Trophoblast cell (in vitro differentiated cells and primary cell): Measurements from ENCODE around the gene NLRP11.
"Not testable (repeated sequence)": the region's sequence is repeated elsewhere in the genome, so short reads cannot be mapped to it uniquely, and the experiment has no call there.

ENCODE experiments used
- DNase-seq, 2 donors: peaks; one replicate each; pipeline ENCODE4 v3.0.0-alpha.2; 2016
- H2AFZ ChIP-seq: 2 replicates; pipeline ENCODE4 v1.6.1; 2013; ENCODE audit warnings: low read length, moderate library complexity, mild to moderate bottlenecking; ENCODE audit not compliant: insufficient read depth, poor library complexity
- H2AK5ac ChIP-seq: 2 replicates; pipeline ENCODE4 v1.6.1; 2013; ENCODE audit warnings: mild to moderate bottlenecking, low read length
- H2BK120ac ChIP-seq: 2 replicates; pipeline ENCODE4 v1.6.1; 2013; ENCODE audit warnings: low read length, mild to moderate bottlenecking, moderate library complexity; ENCODE audit not compliant: insufficient read depth, poor library complexity
- H2BK12ac ChIP-seq: 2 replicates; pipeline ENCODE4 v1.6.1; 2013; ENCODE audit warnings: mild to moderate bottlenecking, low read length, moderate library complexity
- H2BK5ac ChIP-seq: 2 replicates; pipeline ENCODE4 v1.6.1; 2013; ENCODE audit warnings: low read length, low read depth, moderate library complexity, mild to moderate bottlenecking; ENCODE audit not compliant: poor library complexity
- H3K14ac ChIP-seq: 2 replicates; pipeline ENCODE4 v1.6.1; 2013; ENCODE audit warnings: mild to moderate bottlenecking, low read length
- H3K18ac ChIP-seq: 2 replicates; pipeline ENCODE4 v1.6.1; 2013; ENCODE audit warnings: mild to moderate bottlenecking, low read length
- H3K23ac ChIP-seq: 2 replicates; pipeline ENCODE4 v1.6.1; 2013; ENCODE audit warnings: low read length
- H3K27ac ChIP-seq: 2 replicates; pipeline ENCODE4 v1.5.1; 2013; ENCODE audit warnings: low read depth, mild to moderate bottlenecking, inconsistent platforms, low read length, moderate library complexity
- H3K27me3 ChIP-seq: 2 replicates; pipeline ENCODE4 v1.6.1; 2013; ENCODE audit warnings: inconsistent platforms, mild to moderate bottlenecking, low read length, moderate library complexity; ENCODE audit not compliant: insufficient read depth
- H3K36me3 ChIP-seq, 2 experiments: 1 replicate in 1 of 2; 2 replicates in 1 of 2; pipeline ENCODE4 v1.6.1; 2013; ENCODE audit warnings: low read length in 2 of 2, mild to moderate bottlenecking in 2 of 2, moderate library complexity in 1 of 2; ENCODE audit not compliant: insufficient read depth in 2 of 2, control insufficient read depth in 1 of 2
- H3K4ac ChIP-seq: 2 replicates; pipeline ENCODE4 v1.6.1; 2013; ENCODE audit warnings: low read depth, mild to moderate bottlenecking, low read length, moderate library complexity
- H3K4me1 ChIP-seq, 2 experiments: 1 replicate in 1 of 2; 2 replicates in 1 of 2; pipeline ENCODE4 v1.6.1; 2013; ENCODE audit warnings: low read length in 2 of 2, mild to moderate bottlenecking in 2 of 2, moderate library complexity in 1 of 2; ENCODE audit not compliant: insufficient read depth in 2 of 2, control insufficient read depth in 1 of 2
- H3K4me2 ChIP-seq: 2 replicates; pipeline ENCODE4 v1.6.1; 2013; ENCODE audit warnings: inconsistent platforms, mild to moderate bottlenecking, low read length, moderate library complexity
- H3K4me3 ChIP-seq: 2 replicates; pipeline ENCODE4 v1.5.1; 2013; ENCODE audit warnings: mild to moderate bottlenecking, low read depth, low read length, inconsistent platforms
- H3K79me1 ChIP-seq: one replicate; pipeline ENCODE4 v1.6.1; 2013; ENCODE audit warnings: low read length
- H3K79me2 ChIP-seq: 2 replicates; pipeline ENCODE4 v1.6.1; 2013; ENCODE audit warnings: low read length, mild to moderate bottlenecking; ENCODE audit not compliant: control insufficient read depth, insufficient read depth, poor library complexity
- H3K9ac ChIP-seq: 2 replicates; pipeline ENCODE4 v1.6.1; 2013; ENCODE audit warnings: mild to moderate bottlenecking, low read length
- H3K9me3 ChIP-seq: 2 replicates; pipeline ENCODE4 v1.6.1; 2013; ENCODE audit warnings: low read depth, mild to moderate bottlenecking, control low read depth, inconsistent platforms, low read length; ENCODE audit not compliant: insufficient read depth
- H4K12ac ChIP-seq: 2 replicates; pipeline ENCODE4 v1.6.1; 2013; ENCODE audit warnings: low read depth, mild to moderate bottlenecking, low read length, moderate library complexity
- H4K8ac ChIP-seq: 2 replicates; pipeline ENCODE4 v1.6.1; 2013; ENCODE audit warnings: low read depth, mild to moderate bottlenecking, low read length, moderate library complexity
- H4K91ac ChIP-seq: one replicate; pipeline ENCODE4 v1.6.1; 2013; ENCODE audit warnings: low read depth, mild to moderate bottlenecking, low read length, moderate library complexity
- WGBS: extraction: QIAGEN DNeasy Blood & Tissue Kit; methylation state at CpG from one replicate; pipeline ENCODE4 v1.1.7; 2013; ENCODE audit warnings: missing lambda C conversion rate; ENCODE audit not compliant: insufficient read length, insufficient coverage; ENCODE audit errors: extremely low coverage; 5-methylcytosine and 5-hydroxymethylcytosine counted together

NLRP11 gene

DNA sequence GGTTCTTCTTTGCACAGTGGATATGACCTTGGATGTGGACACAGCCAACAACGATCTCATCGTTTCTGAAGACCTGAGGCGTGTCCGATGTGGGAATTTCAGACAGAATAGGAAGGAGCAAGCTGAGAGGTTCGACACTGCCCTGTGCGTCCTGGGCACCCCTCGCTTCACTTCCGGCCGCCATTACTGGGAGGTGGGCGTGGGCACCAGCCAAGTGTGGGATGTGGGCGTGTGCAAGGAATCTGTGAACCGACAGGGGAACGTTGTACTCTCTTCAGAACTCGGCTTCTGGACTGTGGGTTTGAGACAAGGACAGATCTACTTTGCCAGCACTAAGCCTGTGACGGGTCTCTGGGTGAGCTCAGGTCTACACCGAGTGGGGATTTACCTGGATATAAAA, 53.5 kb downstream of the NLRP11 start:
- Histone ChIP-seq H3K9ac (no peak overlapping the region), H3K4me3 (no peak overlapping the region), H4K8ac (no peak overlapping the region), H3K4me2 (no peak overlapping the region), H2AK5ac (no peak overlapping the region), H2AFZ (no peak overlapping the region), H3K9me3 (peaks cover 23% of the 10 kb centered on the region), H4K12ac (no peak overlapping the region), H2BK120ac (no peak overlapping the region), H3K23ac (no peak overlapping the region), H3K14ac (no peak overlapping the region), H3K18ac (no peak overlapping the region), H3K36me3 (no peaks in the 10 kb centered on the region), H2BK12ac (no peak overlapping the region), H3K27me3 (no peaks in the 10 kb centered on the region), H3K27ac (no peak overlapping the region), H3K4me1 (no peaks in the 10 kb centered on the region), H3K79me2 (no peaks in the 10 kb centered on the region), H3K79me1 (no peaks in the 10 kb centered on the region), H2BK5ac (no peak overlapping the region), H4K91ac (no peak overlapping the region), H3K4ac (no peak overlapping the region)
- DNase-seq: no peak
- WGBS: no CpG with 5 or more reads among the region's 16 CpGs

- Histone ChIP-seq H4K12ac (no peak overlapping the region), H3K4me2 (no peak overlapping the region), H2BK12ac (no peak overlapping the region), H3K79me1 (no peaks in the 10 kb centered on the region), H3K4me3 (no peak overlapping the region), H4K91ac (no peak overlapping the region), H2BK120ac (no peak overlapping the region), H3K23ac (no peak overlapping the region), H3K4me1 (no peaks in the 10 kb centered on the region), H2BK5ac (no peak overlapping the region), H3K36me3 (no peaks in the 10 kb centered on the region), H2AK5ac (no peak overlapping the region), H3K9me3 (peaks cover 21% of the 10 kb centered on the region), H3K18ac (no peak overlapping the region), H3K4ac (no peak overlapping the region), H3K14ac (no peak overlapping the region), H2AFZ (no peak overlapping the region), H3K27me3 (no peaks in the 10 kb centered on the region), H4K8ac (no peak overlapping the region), H3K9ac (no peak overlapping the region), H3K27ac (no peak overlapping the region), H3K79me2 (no peaks in the 10 kb centered on the region)
- no CpG with 5 or more reads among the region's 7 CpGs for WGBS
- DNase-seq: peak in 1 of 2 donors; percentile 46
Measured at GRCh38 chr19:55777528-55777927, 54.3 kb downstream of the NLRP11 start.

- H3K14ac ChIP-seq, H2AK5ac ChIP-seq, H4K91ac ChIP-seq, H2BK12ac ChIP-seq, H3K18ac ChIP-seq, H3K4ac ChIP-seq, H3K9me3 ChIP-seq, H3K27me3 ChIP-seq, H2BK120ac ChIP-seq, H3K36me3 ChIP-seq, H3K4me1 ChIP-seq, H3K4me3 ChIP-seq, H3K79me1 ChIP-seq, DNase-seq, H3K79me2 ChIP-seq, H3K23ac ChIP-seq, H4K8ac ChIP-seq, H3K9ac ChIP-seq, H4K12ac ChIP-seq, H3K27ac ChIP-seq, H2AFZ ChIP-seq, H3K4me2 ChIP-seq, H2BK5ac ChIP-seq: not testable (repeated sequence)
- WGBS: no CpG with 5 or more reads among the region's 3 CpGs
Measured at GRCh38 chr19:55769632-55770031, 62.2 kb downstream of the NLRP11 start.

DNA sequence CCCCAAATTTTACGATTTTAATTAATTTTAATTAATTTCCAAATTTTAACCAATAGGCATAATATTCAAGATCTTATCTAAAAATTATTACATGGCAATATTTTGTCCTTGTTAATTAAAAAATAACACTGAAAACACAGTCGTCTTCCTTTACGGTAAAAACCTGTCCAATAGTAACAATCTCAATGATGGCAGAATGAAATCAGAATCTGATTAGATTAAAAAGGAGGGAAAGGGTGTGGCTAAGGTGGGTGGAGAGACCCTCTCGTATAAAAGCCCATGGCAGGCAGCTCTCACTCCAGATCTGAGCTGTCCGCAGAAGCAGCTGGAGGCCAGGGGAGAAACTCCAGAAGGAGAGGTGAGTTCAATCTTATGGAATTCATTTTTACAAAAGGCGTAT, 63.0 kb downstream of the NLRP11 start, which contains the start of gene RFPL4AL1:
Gene RFPL4AL1, plus strand, starts transcription at position 301 of the 400 bp plus-strand sequence. CDS start 2,687 bp downstream, outside the sequence.
- not testable (repeated sequence) for H4K91ac ChIP-seq, H3K4me3 ChIP-seq, H3K4me2 ChIP-seq, H2BK12ac ChIP-seq, H3K4me1 ChIP-seq, H3K9ac ChIP-seq, H3K23ac ChIP-seq, H3K27ac ChIP-seq, H2BK120ac ChIP-seq, H4K8ac ChIP-seq, H3K9me3 ChIP-seq, H3K4ac ChIP-seq, H4K12ac ChIP-seq, H2BK5ac ChIP-seq, H3K18ac ChIP-seq, H3K79me2 ChIP-seq, H3K27me3 ChIP-seq, H2AK5ac ChIP-seq, H3K36me3 ChIP-seq, H3K14ac ChIP-seq, DNase-seq, H3K79me1 ChIP-seq, H2AFZ ChIP-seq
- no CpG with 5 or more reads among the region's 6 CpGs for WGBS
